GM13976 (cell line): Measurements from ENCODE around the gene CSF2RB.

Experiments used
- DNase-seq: peaks from one replicate; pipeline ENCODE4 v3.0.0; 2012; ENCODE audit warnings: low spot score
- CTCF ChIP-seq: IDR thresholded peaks from 2 replicates; pipeline ENCODE4 v1.5.1; 2012; ENCODE audit warnings: borderline replicate concordance, mild to moderate bottlenecking; ENCODE audit not compliant: insufficient read depth; ENCODE audit errors: extremely low read depth, missing control alignments, control extremely low read depth
- in situ Hi-C: fragments of 300-500 bp; cut with MboI; formaldehyde crosslinking; loops from one replicate; pipeline ENCODE4 v1.12.0; 2022; ENCODE audit warnings: low sequenced_read_pairs, mixed read lengths, inconsistent platforms; ENCODE audit not compliant: unreplicated experiment

CSF2RB gene

GRCh38 chr22:36898690-36899089, 14.7 kb upstream of the CSF2RB start:
- in situ Hi-C loops, result no loop called here
- no peak for DNase-seq
- no peak for TF ChIP-seq CTCF

GRCh38 chr22:36899498-36899897, 13.9 kb upstream of the CSF2RB start:
- no peak for DNase-seq
- no peak for TF ChIP-seq CTCF
- in situ Hi-C loops, result no loop called here

- in situ Hi-C loops, result no loop called here
- no peak for DNase-seq
- no peak for TF ChIP-seq CTCF
Measured at GRCh38 chr22:36900225-36900624, 13.2 kb upstream of the CSF2RB start.

- no peak for DNase-seq
- no peak for TF ChIP-seq CTCF
- in situ Hi-C loops, result no loop called here
Measured at GRCh38 chr22:36900880-36901279, 12.5 kb upstream of the CSF2RB start.

GRCh38 chr22:36901411-36902142, 11.9 kb upstream of the CSF2RB start:
- DNase-seq, result peak; percentile 76
- in situ Hi-C loops, result no loop called here
- no peak for TF ChIP-seq CTCF

- no peak for TF ChIP-seq CTCF
- no peak for DNase-seq
- in situ Hi-C loops, result no loop called here
Measured at GRCh38 chr22:36902143-36902926, 11.1 kb upstream of the CSF2RB start.
